GM23248 (cell line): ENCODE measurements around the gene KASH5.

ENCODE experiments used
- EZH2 ChIP-seq: fragments of 200-600 bp; sonication (generic); IDR thresholded peaks from 2 replicates; pipeline ENCODE4 v1.6.1; 2018; ENCODE audit warnings: antibody characterized with exemption, mild to moderate bottlenecking; ENCODE audit not compliant: insufficient read depth, poor library complexity, severe bottlenecking
- EZH2phosphoT487 ChIP-seq: fragments of 200-600 bp; sonication (generic); IDR thresholded peaks from 2 replicates; pipeline ENCODE4 v1.6.1; 2018; ENCODE audit warnings: antibody characterized with exemption, moderate library complexity, mild to moderate bottlenecking, low read depth; ENCODE audit not compliant: insufficient read depth

- TF ChIP-seq EZH2 (no peak), EZH2phosphoT487 (no peak)
Observed at GRCh38 chr19:49442354-49442753, 54.3 kb downstream of the KASH5 start.
